ENCODE measurements around the gene SIKE1. TPM values are rescaled to one million over a fixed set of nuclear protein-coding genes. Genes with fewer than 3 reads are reported as not detected.

The SIKE1 gene
- total RNA-seq, 4 donors from 2014 or later, result 47.5 to 57.4 (median 55.4) TPM

GRCh38 chr1:114770989-114771388 is 9.5 kb downstream of the SIKE1 start:
- TF ChIP-seq CTCF (IDR thresholded peaks at IDR 0.05) (no peak), POLR2A (IDR thresholded peaks at IDR 0.05) (no peak)
- H3K4me3 ChIP-seq (ENCODE audit: low read depth, poor library complexity, severe bottlenecking), result no peak overlapping the region
- 95 to 96% methylated on average over 1 of the region's 1 CpG for WGBS, 2 donors
- intact Hi-C loops (cut with DNase I; ENCODE audit: low total_unique reads), result no loop called here
- DNase-seq (ENCODE audit: low spot score in 2 of 2), result no peak

GRCh38 chr1:114764689-114765088 is 15.8 kb downstream of the SIKE1 start:
- H3K4me3 ChIP-seq (ENCODE audit: low read depth, poor library complexity, severe bottlenecking), result no peak overlapping the region
- WGBS, 2 donors, result 82 to 85% methylated on average over 4 of the region's 4 CpGs
- intact Hi-C loops (cut with DNase I; ENCODE audit: low total_unique reads), result no loop called here
- DNase-seq (ENCODE audit: low spot score in 2 of 2), result no peak
- TF ChIP-seq CTCF (IDR thresholded peaks at IDR 0.05) (no peak), POLR2A (IDR thresholded peaks at IDR 0.05) (no peak)

GRCh38 chr1:114758256-114758832 is 22.1 kb downstream of the SIKE1 start:
- intact Hi-C loops (cut with DNase I; ENCODE audit: low total_unique reads), result no loop called here
- no peak for TF ChIP-seq CTCF (IDR thresholded peaks at IDR 0.05)
- TF ChIP-seq POLR2A (IDR thresholded peaks at IDR 0.05), result no peak
- WGBS, 2 donors, result 17 to 18% methylated on average over 6 of the region's 6 CpGs

GRCh38 chr1:114757455-114758255 is 22.8 kb downstream of the SIKE1 start, which contains the start of gene CSDE1:
Gene CSDE1 (minus strand): TSS chr1:114757984. CDS start chr1:114739890, 18,094 bp downstream.
- TF ChIP-seq CTCF (IDR thresholded peaks at IDR 0.05) (no peak), POLR2A (IDR thresholded peaks at IDR 0.05) (peak in 1 of 2 donors; percentile 75)
- 1% methylated on average over 45 to 50 of the region's 50 CpGs for WGBS, 2 donors
- intact Hi-C loops (cut with DNase I; ENCODE audit: low total_unique reads), result no loop called here
- peak; percentile 98 to 99 for DNase-seq (ENCODE audit: low spot score in 2 of 2)
- H3K4me3 ChIP-seq (ENCODE audit: low read depth, poor library complexity, severe bottlenecking), result peak within 1 kb of the TSS; percentile 100

More at GRCh38 chr1:114758256-114758832, 22.1 kb downstream of the SIKE1 start:
- no peak overlapping the region for H3K4me3 ChIP-seq (ENCODE audit: low read depth, poor library complexity, severe bottlenecking)
- DNase-seq (ENCODE audit: low spot score in 2 of 2), result no peak

GRCh38 chr1:114756949-114757454 is 23.5 kb downstream of the SIKE1 start:
- WGBS, 2 donors, result 1 to 2% methylated on average over 16 to 17 of the region's 17 CpGs
- H3K4me3 ChIP-seq (ENCODE audit: low read depth, poor library complexity, severe bottlenecking), result peak overlapping the region; percentile 100
- peak; percentile 71 to 92 for DNase-seq (ENCODE audit: low spot score in 2 of 2)
- no peak for TF ChIP-seq POLR2A (IDR thresholded peaks at IDR 0.05)
- TF ChIP-seq CTCF (IDR thresholded peaks at IDR 0.05), result no peak
- intact Hi-C loops (cut with DNase I; ENCODE audit: low total_unique reads), result no loop called here
